Activated T-helper 17 cell treated with anti-CD3 and anti-CD28 coated beads, Interleukin-2, amount 50 U/mL, for 72 hours (primary cell): ENCODE data around the gene MFSD2B. TPM values are rescaled to one million over a fixed set of nuclear protein-coding genes. Genes with fewer than 3 reads are reported as not detected.
"Not testable (repeated sequence)": the region's sequence is repeated elsewhere in the genome, so short reads cannot be mapped to it uniquely, and the experiment has no call there.

Experiments
- ATAC-seq: fragments of 150-1000 bp; cut with Tn5 transposase; replicated peaks from 2 replicates; pipeline ENCODE4 v1.10.0; 2021; ENCODE audit warnings: mild to moderate bottlenecking, moderate library complexity
- H3K27ac Mint-ChIP-seq: one replicate; pipeline ENCODE4 v1.8.0; 2022; ENCODE audit warnings: mixed read lengths
- H3K27me3 Mint-ChIP-seq: one replicate; pipeline ENCODE4 v1.8.0; 2022; ENCODE audit warnings: mixed read lengths
- H3K36me3 Mint-ChIP-seq: one replicate; pipeline ENCODE4 v1.8.0; 2022; ENCODE audit warnings: low read depth, mild to moderate bottlenecking, mixed read lengths
- H3K4me1 Mint-ChIP-seq: one replicate; pipeline ENCODE4 v1.8.0; 2022; ENCODE audit warnings: mixed read lengths
- H3K4me3 Mint-ChIP-seq: one replicate; pipeline ENCODE4 v1.8.0; 2022; ENCODE audit warnings: mild to moderate bottlenecking, mixed read lengths
- H3K9me3 Mint-ChIP-seq: one replicate; pipeline ENCODE4 v1.8.0; 2022; ENCODE audit warnings: mixed read lengths
- total RNA-seq, 2 donors: library from RNA; stranded (reverse); gene quantifications; one replicate each; pipeline ENCODE4 v1.2.3, GENCODE V29; 2022

The MFSD2B gene
- total RNA-seq, 2 donors from 2014 or later, result not detected

GRCh38 chr2:24026233-24026632 lies 16.3 kb downstream of the MFSD2B start:
- H3K36me3 Mint-ChIP-seq, result peaks cover 65% of the 10 kb centered on the region
- no peak for ATAC-seq
- no peak overlapping the region for H3K4me3 Mint-ChIP-seq
- no peak overlapping the region for H3K27ac Mint-ChIP-seq
- no peaks in the 10 kb centered on the region for H3K9me3 Mint-ChIP-seq
- no peaks in the 10 kb centered on the region for H3K4me1 Mint-ChIP-seq
- no peaks in the 10 kb centered on the region for H3K27me3 Mint-ChIP-seq

GRCh38 chr2:24038786-24039499 lies 29.1 kb downstream of the MFSD2B start:
- Mint-ChIP-seq H3K4me1 (peaks cover 4% of the 10 kb centered on the region), H3K9me3 (no peaks in the 10 kb centered on the region), H3K27me3 (no peaks in the 10 kb centered on the region), H3K27ac (no peak overlapping the region), H3K4me3 (no peak overlapping the region), H3K36me3 (peaks cover 53% of the 10 kb centered on the region)
- ATAC-seq, result no peak

GRCh38 chr2:24040511-24040910 lies 30.6 kb downstream of the MFSD2B start:
- Mint-ChIP-seq H3K27ac (no peak overlapping the region), H3K4me3 (no peak overlapping the region), H3K36me3 (peaks cover 47% of the 10 kb centered on the region), H3K9me3 (no peaks in the 10 kb centered on the region), H3K4me1 (peaks cover 10% of the 10 kb centered on the region), H3K27me3 (no peaks in the 10 kb centered on the region)
- no peak for ATAC-seq

- not testable (repeated sequence) for H3K27ac Mint-ChIP-seq, H3K27me3 Mint-ChIP-seq, ATAC-seq, H3K4me3 Mint-ChIP-seq, H3K9me3 Mint-ChIP-seq
- Mint-ChIP-seq H3K36me3 (peaks cover 36% of the 10 kb centered on the region), H3K4me1 (peaks cover 14% of the 10 kb centered on the region)
Measured at GRCh38 chr2:24043133-24043532, 33.2 kb downstream of the MFSD2B start.

GRCh38 chr2:24045511-24046508 lies 35.9 kb downstream of the MFSD2B start:
- peak overlapping the region; percentile 90 for H3K27ac Mint-ChIP-seq
- peaks cover 12% of the 10 kb centered on the region for H3K36me3 Mint-ChIP-seq
- H3K9me3 Mint-ChIP-seq, result no peaks in the 10 kb centered on the region
- ATAC-seq, result no peak
- peak overlapping the region; percentile 23 for H3K4me3 Mint-ChIP-seq
- no peaks in the 10 kb centered on the region for H3K27me3 Mint-ChIP-seq
- H3K4me1 Mint-ChIP-seq, result peaks cover 14% of the 10 kb centered on the region

GRCh38 chr2:24046599-24046929 lies 36.7 kb downstream of the MFSD2B start:
- Mint-ChIP-seq H3K4me1 (peaks cover 14% of the 10 kb centered on the region), H3K27ac (peak overlapping the region; percentile 90), H3K4me3 (no peak overlapping the region), H3K27me3 (no peaks in the 10 kb centered on the region), H3K36me3 (peaks cover 12% of the 10 kb centered on the region), H3K9me3 (no peaks in the 10 kb centered on the region)
- no peak for ATAC-seq

- Mint-ChIP-seq H3K36me3 (peaks cover 12% of the 10 kb centered on the region), H3K4me3 (no peak within 1 kb of the TSS), H3K9me3 (no peaks in the 10 kb centered on the region), H3K27ac (peak within 1 kb of the TSS; percentile 90), H3K4me1 (peaks cover 14% of the 10 kb centered on the region), H3K27me3 (no peaks in the 10 kb centered on the region)
- ATAC-seq, result peak; percentile 99
Measured at GRCh38 chr2:24046930-24047702, 37.2 kb downstream of the MFSD2B start, which contains the start of gene WDCP. WDCP (minus strand) TSS chr2:24047391; CDS start chr2:24039494, 7,897 bp downstream.

GRCh38 chr2:24047703-24048033 lies 37.8 kb downstream of the MFSD2B start:
- Mint-ChIP-seq H3K4me1 (peaks cover 14% of the 10 kb centered on the region), H3K4me3 (no peak overlapping the region), H3K27ac (peak overlapping the region; percentile 90), H3K36me3 (peaks cover 12% of the 10 kb centered on the region), H3K27me3 (no peaks in the 10 kb centered on the region), H3K9me3 (no peaks in the 10 kb centered on the region)
- ATAC-seq, result no peak

GRCh38 chr2:24048769-24049484 lies 39.0 kb downstream of the MFSD2B start:
- Mint-ChIP-seq H3K4me3 (no peak overlapping the region), H3K4me1 (peaks cover 14% of the 10 kb centered on the region), H3K36me3 (peaks cover 7% of the 10 kb centered on the region), H3K27me3 (no peaks in the 10 kb centered on the region), H3K27ac (no peak overlapping the region), H3K9me3 (no peaks in the 10 kb centered on the region)
- no peak for ATAC-seq

GRCh38 chr2:24049485-24050021 lies 39.7 kb downstream of the MFSD2B start, which contains the start of gene FKBP1B:
FKBP1B (plus strand) TSS chr2:24049741; CDS start chr2:24049850, 109 bp downstream.
- peak; percentile 22 for ATAC-seq
- Mint-ChIP-seq H3K4me3 (no peak within 1 kb of the TSS), H3K9me3 (no peaks in the 10 kb centered on the region), H3K27ac (no peak within 1 kb of the TSS), H3K27me3 (no peaks in the 10 kb centered on the region), H3K4me1 (peaks cover 14% of the 10 kb centered on the region), H3K36me3 (peaks cover 7% of the 10 kb centered on the region)

GRCh38 chr2:24050041-24050979 lies 40.4 kb downstream of the MFSD2B start:
- Mint-ChIP-seq H3K36me3 (peaks cover 7% of the 10 kb centered on the region), H3K4me3 (no peak overlapping the region), H3K9me3 (no peaks in the 10 kb centered on the region), H3K4me1 (peaks cover 8% of the 10 kb centered on the region), H3K27me3 (no peaks in the 10 kb centered on the region), H3K27ac (no peak overlapping the region)
- ATAC-seq, result no peak

GRCh38 chr2:24051833-24052232 lies 41.9 kb downstream of the MFSD2B start:
- no peak overlapping the region for H3K27ac Mint-ChIP-seq
- no peaks in the 10 kb centered on the region for H3K27me3 Mint-ChIP-seq

GRCh38 chr2:24052951-24053350 lies 43.1 kb downstream of the MFSD2B start:
- no peaks in the 10 kb centered on the region for H3K27me3 Mint-ChIP-seq
- H3K27ac Mint-ChIP-seq, result no peak overlapping the region
- no peaks in the 10 kb centered on the region for H3K4me1 Mint-ChIP-seq
- H3K9me3 Mint-ChIP-seq, result no peaks in the 10 kb centered on the region
- no peak overlapping the region for H3K4me3 Mint-ChIP-seq
- ATAC-seq, result no peak
- no peaks in the 10 kb centered on the region for H3K36me3 Mint-ChIP-seq

More at GRCh38 chr2:24051833-24052232, 41.9 kb downstream of the MFSD2B start:
- no peak for ATAC-seq
- no peaks in the 10 kb centered on the region for H3K9me3 Mint-ChIP-seq
- no peak overlapping the region for H3K4me3 Mint-ChIP-seq
- peaks cover 8% of the 10 kb centered on the region for H3K4me1 Mint-ChIP-seq
- peaks cover 7% of the 10 kb centered on the region for H3K36me3 Mint-ChIP-seq
